HG03039 (cell line): ENCODE measurements around the gene S100A14.
"Not testable (repeated sequence)": the region's sequence is repeated elsewhere in the genome, so short reads cannot be mapped to it uniquely, and the experiment has no call there.

ENCODE experiments used
- ATAC-seq: cut with Tn5 transposase; IDR thresholded peaks from one replicate; pipeline ENCODE4 v1.9.1; 2021; ENCODE audit warnings: mild to moderate bottlenecking, moderate library complexity; ENCODE audit not compliant: unreplicated experiment

S100A14 gene

DNA sequence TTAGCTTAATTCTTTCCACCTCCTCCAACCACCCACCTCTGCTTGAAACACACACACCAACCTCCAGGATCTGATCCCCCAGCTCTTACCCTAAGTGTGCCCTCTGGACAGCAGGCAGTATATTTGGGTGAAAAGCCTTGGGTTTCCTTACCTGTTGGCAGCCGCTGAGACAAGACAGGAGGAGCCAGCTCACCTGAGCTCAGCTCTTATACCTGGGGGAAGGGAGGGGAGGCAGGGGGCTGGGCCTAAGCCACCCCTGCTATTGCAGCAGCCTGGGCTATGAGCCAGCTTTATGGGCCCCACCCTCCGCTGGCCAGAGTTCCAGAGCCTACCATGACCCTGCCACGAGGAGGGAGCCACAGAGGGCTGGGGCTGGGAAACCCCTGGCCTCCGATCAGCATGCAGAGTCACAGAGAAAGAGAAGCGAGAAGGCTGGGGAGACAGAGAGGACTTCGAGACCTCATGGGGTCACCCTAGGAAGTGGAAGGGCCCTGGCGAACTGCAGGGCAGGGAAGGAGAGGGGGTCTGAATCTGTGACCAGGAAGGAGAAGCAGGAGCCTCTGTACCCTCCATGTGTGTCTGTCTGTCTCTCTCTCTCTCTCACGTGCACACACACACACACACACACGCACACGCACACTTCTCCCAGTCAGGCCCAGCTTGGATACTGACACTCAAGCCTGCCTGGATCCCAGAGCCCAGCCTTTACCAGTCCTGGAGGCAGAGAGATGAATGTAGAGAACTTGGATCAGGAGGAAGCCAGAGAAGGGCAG lies at the start of gene S100A14:
Gene S100A14, minus strand, starts transcription at position 182 of the 773 bp plus-strand sequence. CDS start 467 bp downstream, outside the sequence.
- ATAC-seq = no peak

DNA sequence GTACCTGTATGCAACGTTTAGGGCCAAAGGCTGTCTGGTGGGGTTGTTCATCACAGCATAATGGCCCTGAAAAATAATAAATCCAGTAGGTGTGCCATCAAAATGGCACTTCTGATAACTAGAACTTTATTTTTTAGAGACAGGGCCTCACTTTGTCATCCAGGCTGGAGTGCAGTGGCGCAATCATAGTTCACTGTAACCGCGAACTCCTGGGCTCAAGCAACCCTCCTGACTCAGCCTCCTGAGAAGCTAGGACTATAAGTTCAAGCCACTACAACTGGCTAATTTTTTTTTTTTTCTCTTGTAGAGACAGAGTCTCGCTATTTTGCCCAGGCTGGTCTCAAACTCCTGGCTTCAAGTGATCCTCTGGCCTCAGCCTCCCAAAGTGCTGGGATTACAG lies 47.1 kb upstream of the S100A14 start:
- no peak for ATAC-seq

DNA sequence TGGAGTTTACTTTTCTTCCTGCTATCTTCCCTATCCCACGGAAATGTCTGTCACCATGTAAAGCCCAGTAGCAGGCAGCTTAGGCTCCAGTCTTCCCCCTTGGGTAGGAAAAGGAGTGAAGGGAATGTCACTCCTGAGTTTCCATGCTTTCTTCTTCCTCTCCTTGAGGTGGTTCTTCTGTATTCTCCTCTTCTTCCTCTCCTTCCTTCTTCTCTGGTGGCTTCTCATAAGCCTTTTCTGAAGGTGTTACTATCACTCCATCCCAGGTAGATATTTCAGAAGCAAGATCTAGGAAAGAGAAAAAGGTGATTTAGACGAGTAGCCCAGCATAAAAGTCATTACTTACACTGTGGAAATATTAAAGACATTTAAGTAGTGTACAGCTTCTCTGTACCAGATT lies 46.1 kb upstream of the S100A14 start:
- ATAC-seq = no peak

DNA sequence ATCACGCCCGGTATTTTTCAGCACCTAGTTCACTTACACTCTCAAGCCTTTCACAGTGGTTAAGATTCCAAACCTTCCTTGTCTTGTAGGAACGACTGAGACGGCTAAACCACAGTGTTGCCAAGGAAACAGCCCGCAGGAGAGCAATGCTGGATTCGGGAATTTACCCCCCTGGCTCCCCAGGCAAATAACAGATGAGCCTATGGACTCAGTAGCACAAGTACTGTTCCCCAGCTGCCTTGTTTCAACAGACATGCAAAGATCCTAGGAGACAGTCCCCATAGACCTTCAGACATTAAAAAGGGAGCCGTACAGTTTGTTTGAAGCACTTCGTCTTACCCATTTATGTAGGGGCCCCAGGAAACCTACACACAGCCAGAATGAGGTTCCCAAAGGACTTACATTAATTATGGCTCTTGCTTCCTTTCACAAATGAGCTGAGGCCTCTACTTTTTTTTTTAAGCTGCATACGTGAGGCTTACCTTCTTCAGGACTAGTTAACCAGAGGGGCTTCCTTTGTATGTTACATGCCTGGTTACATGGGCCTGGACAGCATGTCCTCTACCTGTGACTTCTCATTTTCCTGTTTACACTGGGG lies 45.1 kb upstream of the S100A14 start:
- ATAC-seq = no peak

DNA sequence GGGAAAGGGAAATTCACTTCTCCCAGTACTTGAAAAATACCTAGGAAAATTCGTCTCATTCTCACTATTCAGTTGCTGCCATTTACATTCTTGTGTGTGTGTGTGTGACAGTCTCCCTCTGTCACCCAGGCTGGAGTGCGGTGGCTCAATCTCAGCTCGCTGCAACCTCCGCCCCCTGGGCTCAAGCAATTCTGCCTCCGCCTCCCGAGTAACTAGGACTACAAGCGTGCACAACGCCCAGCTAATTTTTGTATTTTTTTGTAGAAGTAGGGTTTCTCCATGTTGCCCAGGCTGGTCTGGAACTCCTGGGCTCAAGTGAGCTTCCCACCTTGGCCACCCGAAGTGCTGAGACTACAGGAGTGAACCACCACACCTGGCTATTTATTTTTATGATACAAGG lies 43.5 kb upstream of the S100A14 start:
- ATAC-seq = no peak

DNA sequence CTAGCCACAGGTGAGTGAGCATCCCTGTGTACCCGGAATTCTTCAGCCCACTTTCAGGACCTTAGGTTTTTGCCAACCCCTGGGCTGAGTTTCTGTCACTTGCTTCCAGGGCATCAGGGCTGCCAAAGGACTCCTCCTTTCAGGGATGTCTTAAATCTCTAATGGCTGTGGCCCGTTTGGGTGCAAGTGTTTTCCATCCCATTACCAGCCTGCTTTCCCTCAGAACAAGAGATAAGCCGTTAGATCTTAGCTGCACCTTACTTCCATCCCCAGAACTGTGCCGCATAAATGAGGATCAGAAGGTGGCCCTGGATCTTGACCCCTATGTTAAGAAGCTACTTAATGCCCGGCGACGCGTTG lies 43.0 kb upstream of the S100A14 start:
- ATAC-seq = no peak

DNA sequence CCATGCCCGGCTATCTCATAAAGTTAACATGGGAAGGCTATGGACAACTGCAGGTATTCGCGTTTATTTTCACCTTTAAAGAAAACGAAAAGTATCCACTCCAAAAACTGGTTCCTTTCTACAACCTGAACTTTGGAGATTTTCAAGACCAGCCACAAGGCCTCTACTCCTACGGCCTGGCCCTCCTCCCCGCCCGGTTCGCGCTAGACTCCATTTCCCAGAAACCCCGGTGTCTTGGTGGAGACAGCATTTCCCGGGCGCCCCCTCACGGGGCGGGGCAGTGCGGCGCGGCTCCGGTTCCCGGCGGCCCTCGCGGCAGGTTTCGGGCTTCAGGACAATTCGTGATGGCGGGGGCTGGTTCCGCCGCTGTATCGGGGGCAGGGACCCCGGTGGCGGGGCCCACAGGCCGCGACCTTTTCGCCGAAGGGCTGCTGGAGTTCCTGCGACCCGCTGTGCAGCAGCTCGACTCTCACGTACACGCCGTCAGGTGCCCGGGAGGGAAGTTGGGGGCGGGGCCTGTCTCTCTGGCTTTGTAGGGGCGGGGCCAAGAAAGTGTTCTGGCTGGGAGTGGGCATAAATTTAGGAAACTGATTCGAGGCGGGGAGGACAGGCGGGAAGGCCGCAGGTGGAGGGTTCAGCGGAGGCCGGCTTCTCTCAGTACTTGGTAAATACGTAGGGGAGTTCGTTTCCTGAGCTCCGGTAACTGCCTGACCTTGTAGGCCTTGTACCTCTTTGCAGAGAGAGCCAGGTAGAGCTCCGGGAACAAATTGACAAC lies 42.5 kb upstream of the S100A14 start, which contains the start of gene SNAPIN:
Gene SNAPIN, plus strand, starts transcription at position 304 of the 775 bp plus-strand sequence. Its CDS starts 41 bp downstream, at position 345.
- peak; percentile 80 for ATAC-seq

DNA sequence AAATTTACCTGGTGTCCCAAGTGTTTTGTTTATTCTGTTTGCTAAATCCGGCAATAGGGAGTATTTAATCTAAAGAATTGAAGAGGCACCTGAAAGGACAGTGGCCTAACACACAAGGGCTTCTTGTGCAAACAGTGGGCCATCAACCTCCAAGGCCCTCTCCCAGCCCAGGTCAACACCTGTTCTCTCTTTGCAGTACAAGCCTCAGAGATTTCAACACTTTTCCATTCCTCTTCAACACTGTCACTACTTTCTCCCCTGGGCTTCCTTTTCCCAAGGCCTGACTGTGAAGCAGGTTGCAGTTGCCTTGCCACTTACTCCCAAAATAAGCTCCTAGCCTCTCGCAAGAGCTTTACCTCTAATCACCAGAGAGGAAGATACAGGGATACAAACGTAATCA lies 39.2 kb upstream of the S100A14 start:
- no peak for ATAC-seq

DNA sequence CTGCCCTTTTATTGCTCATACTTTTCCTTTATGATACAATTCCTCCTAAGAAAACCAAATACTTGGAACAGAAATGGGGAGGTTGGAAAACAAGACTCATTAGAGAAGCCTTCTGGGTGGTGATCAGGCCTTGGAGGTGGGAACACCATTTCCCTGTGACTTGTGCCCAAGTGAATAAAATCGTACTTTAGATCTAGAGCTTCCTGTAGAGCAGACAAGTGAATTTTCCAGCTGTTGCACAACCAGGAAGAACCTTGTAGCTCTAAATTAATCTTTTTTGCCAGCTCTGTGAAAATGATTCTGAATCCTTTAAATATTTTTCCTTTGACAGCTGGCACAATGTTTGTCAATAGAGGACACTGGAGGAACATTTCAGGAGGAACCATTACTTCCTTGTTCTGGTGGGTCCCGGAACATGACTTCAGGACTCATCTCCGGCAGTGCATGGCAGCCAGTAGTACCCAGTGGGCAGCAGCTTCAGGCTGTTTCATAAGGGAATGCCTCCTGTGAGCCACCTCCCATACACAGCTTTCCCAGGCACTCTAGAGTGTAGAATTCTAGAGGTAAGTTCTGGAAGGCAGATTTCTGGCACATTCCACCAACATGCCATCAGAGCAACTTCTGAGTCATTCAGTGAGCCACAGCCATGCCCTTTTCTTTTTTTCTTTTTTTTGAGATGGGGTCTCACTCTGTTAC lies 36.8 kb upstream of the S100A14 start:
- no peak for ATAC-seq

DNA sequence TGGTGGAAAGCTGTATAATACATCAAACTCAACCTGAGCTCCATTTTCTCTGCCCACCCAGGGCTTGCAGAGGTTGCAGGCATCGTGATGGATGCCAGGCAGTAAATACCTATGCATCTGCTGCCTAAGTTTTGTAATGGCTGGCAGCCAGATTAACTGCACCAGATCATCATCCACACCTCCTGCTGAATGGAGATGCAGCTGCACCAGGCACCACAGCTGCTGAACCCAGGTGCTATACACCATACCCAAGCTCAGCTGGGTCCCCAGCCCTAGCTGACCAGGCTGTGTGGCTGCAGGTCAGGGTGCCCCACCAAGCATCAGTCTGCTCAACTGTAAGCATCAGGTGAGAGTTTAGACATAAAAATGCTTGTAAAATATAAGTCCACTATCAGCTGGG lies 35.6 kb upstream of the S100A14 start:
- no peak for ATAC-seq

DNA sequence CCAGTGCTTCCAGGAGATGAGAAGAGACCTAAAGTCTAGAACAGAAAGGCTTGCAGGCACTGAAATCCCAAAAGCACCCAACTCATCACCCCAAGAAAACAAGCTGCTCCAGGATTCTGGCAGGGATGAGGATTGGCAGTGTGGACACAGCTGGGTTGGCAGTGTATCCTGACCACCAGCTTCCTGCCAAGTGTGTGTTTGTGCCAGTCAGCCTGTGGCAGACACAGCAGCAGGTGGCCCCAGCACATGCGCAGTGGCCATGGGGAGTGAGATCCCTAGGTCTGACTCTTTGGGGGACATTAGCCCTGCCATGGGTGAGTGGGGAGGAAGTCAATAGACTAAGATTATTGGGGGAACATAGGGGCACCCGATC lies 33.7 kb upstream of the S100A14 start:
- no peak for ATAC-seq

DNA sequence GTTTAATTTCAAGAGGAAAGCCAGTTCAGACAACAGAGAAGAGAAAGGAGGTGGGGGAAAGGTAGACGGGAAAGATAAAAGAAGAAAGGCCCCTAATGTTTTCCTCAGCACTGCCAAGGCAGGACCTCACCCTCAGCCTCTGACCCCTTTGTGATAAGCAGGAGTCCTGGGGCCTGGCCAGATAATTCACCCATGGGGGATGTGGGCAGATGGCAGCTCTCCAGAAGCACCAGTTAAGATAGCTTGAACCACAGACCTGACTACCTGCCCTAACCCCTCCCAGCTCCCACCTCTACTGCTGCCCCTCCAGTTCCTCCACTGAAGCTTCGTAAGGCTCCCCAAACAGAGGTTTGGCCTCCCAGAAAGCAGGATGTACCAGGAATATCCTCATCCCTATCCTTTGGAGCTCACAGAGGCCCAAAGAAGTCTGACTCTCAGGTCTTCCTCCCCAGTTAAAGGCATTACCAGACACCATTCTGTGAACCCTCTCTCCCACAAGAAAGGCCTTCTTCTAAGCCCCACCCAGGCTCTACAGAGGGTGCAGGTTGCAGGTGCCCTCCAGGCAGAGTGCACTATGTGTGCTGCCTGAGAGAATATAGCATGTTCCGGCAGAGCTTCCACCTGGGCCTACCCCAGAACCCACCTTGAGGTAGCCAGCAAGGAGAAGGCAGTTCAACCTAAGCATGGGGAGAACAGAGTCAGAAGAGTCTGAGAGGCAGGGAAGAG lies 33.2 kb upstream of the S100A14 start:
- no peak for ATAC-seq

DNA sequence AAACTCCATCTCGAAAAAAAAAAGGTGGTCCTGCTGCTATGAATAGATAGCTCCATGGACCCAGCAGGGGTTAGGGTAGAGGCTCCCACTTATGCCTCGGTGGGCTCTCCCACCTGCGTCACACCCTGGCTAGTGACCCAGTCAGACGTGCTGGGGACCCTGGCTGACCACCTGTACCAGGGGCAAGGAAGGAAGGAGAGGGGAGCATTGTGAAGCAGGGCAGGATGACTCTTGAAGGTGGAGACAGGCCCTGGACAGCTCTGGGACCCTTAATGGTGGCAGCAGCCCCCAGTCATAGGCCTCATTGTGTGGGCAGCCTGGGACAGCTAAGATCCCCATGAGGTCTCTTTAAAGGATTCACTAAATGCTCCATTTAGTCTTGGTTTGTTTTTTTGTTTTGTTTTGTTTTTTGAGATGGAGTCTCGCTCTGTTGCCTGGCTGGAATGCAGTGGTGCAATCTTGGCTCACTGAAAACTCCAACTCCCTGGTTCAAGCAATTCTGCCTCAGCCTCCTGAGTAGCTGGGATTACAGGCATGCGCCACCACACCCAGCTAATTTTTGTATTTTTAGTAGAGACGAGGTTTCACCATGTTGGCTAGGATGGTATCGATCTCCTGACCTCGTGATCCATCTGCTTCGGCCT lies 32.0 kb upstream of the S100A14 start:
- ATAC-seq = no peak

DNA sequence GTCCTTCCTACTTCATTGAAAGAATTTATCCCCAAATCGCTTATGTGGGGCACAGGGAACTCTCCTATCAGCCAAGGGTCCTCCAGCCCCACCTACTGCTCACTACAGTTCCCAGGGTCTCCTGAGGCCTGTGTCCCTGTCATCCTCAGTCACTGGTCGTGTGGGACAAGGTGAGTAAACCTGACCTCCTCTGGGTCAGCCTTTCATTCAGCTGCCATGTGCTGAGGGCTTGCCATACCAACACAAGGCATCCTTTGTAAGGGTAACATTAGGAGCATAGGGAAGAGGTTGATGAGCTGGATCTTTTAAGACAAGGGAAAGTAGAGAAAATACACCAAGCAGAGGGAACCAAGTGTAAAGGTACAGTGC lies 31.2 kb upstream of the S100A14 start:
- no peak for ATAC-seq

DNA sequence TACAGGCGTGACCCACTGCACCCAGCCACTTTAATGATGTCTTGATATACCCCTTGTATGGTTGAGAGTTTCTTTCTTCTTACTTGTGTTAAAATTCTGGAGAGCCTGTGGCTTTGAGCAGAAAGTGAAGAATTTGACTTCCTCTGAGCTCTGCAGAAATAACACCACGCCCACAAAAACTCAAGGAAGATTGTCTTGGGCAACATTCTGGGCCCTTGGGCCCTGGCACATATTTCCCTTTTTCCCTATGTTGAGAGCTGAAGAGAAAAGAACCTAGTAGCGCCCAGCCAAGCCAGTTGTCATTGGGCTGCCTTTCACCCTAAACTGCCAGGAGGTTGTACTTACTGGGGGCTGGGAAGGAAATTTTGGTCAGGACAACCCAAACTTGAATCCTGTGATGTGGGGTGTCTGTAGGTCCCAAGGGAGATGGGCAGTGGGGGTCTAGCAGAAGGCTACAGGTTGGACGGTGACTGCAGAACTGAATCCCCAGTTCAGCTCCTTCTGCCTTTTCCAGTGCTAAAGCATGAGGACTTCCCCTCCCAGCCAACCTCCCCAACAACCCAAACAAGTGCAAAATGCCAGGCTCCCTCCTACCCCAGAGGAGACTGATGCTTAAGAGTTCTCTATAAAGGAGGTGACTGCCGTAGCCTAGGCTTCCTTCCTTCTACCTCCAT lies 30.7 kb upstream of the S100A14 start:
- no peak for ATAC-seq

DNA sequence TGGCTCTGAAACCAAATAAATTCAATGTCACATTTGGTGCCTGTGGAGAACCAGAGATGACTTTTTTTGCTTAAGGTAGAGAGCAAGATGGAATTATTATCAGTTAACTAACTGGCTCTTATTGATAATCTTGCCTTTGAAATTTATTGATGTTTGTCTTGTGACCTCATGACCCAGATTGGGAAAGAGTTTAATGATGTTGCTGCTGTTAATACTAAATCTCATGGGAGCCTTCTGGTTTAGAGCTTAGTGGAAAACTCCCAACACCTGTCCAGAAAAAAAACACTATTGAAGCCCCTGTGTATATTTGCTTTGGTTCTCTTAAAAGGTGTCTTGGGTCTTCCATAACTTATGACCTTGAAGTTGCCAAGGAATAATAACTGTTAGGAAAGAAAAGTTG lies 27.7 kb upstream of the S100A14 start:
- no peak for ATAC-seq

DNA sequence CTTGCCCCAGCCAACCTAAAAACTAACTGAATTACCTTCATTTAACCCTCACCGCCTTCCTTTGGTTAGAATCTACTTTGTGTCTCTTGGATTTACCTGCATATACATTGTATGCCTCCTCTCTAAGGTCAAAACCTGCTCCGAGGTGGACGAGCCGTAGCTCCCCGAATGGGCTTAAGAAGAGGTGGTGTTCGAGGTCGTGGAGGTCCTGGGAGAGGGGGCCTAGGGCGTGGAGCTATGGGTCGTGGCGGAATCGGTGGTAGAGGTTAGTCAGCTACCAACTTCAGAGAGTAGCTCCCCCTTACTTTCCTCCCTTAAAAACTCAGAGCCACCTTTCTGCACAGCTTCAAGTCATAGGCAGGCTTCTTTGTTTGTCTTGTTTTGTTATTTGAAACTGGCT lies 27.0 kb upstream of the S100A14 start:
- no peak for ATAC-seq

DNA sequence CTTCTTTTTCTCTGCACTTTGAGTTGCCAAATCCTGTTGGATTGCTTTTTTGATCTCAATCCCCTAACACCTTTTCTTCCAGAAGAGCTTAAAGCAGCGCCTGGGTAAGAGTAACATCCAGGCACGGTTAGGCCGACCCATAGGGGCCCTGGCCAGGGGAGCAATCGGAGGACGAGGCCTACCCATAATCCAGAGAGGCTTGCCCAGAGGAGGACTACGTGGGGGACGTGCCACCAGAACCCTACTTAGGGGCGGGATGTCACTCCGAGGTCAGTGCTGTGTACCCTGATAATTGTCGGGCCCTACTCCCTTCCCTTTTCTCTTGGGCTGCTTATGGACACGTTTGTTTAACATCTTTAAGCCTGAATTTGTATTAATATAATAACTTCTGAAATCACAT lies 26.0 kb upstream of the S100A14 start:
- no peak for ATAC-seq

DNA sequence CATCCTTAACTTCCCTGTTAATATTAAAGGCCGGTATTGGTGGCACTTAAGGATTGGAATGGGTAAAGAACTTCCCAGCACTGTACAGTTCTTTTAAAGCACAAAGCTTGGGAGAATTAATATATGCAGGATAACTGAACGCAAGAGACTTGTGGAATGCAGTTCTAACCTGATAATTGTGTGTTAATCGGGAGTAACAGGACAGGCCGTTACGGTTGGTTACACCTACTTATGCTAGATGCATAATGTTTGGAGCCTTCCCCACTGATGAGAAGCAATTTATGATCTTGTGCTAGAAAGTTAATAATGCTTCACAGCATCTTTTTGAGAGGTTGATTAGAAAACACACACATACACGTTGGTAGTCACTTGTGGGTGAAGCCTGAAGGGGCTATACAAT lies 24.7 kb upstream of the S100A14 start:
- ATAC-seq = no peak

DNA sequence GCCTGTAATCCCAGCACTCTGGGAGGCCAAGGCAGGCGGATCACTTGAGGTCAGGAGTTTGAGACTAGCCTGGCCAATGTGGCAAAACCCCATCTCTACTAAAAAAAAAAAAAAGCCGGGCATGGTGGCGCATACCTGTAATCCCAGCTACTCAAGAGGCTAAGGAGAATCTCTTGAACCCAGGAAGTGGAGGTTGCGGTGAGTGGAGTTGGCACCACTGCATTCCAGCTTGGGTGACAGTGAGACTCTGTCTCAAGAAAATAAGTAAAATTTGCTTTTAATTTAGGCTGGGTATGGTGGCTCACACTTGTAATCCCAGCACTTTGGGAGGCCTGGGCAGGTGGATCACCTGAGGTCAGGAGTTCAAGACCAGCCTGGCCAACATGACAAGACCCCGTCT lies 24.1 kb upstream of the S100A14 start:
- ATAC-seq = not testable (repeated sequence)
